KOPT-K1 (cell line): ENCODE data around the gene ARHGAP33.

Experiments used
- H3K27ac ChIP-seq: fragments of 200-600 bp; sonication (generic); 2 replicates; pipeline ENCODE4 v1.5.1; 2016; ENCODE audit warnings: antibody characterized with exemption, mild to moderate bottlenecking, low read depth, low read length; ENCODE audit not compliant: poor library complexity, severe bottlenecking
- H3K36me3 ChIP-seq: fragments of 200-600 bp; sonication (generic); 2 replicates; pipeline ENCODE4 v1.5.1; 2017; ENCODE audit warnings: antibody characterized with exemption, mild to moderate bottlenecking, low read length, moderate library complexity; ENCODE audit not compliant: insufficient read depth
- H3K9me3 ChIP-seq: fragments of 200-600 bp; sonication (generic); 2 replicates; pipeline ENCODE4 v1.5.1; 2017; ENCODE audit warnings: antibody characterized with exemption, low read length, mild to moderate bottlenecking; ENCODE audit not compliant: insufficient read depth, poor library complexity, severe bottlenecking

ARHGAP33 gene

GRCh38 chr19:35775298-35776101, at the start of gene ARHGAP33:
Gene ARHGAP33 (plus strand): TSS chr19:35775564. CDS start chr19:35775659, 95 bp downstream.
- no peaks in the 10 kb centered on the region for H3K9me3 ChIP-seq
- H3K36me3 ChIP-seq = peaks cover 35% of the 10 kb centered on the region
- peak within 1 kb of the TSS; percentile 73 for H3K27ac ChIP-seq

- peaks cover 99% of the 10 kb centered on the region for H3K36me3 ChIP-seq
- no peaks in the 10 kb centered on the region for H3K9me3 ChIP-seq
- H3K27ac ChIP-seq = no peak overlapping the region
Observed at GRCh38 chr19:35727053-35727955, 48.1 kb upstream of the ARHGAP33 start.

GRCh38 chr19:35727956-35728706, 47.2 kb upstream of the ARHGAP33 start:
- Histone ChIP-seq H3K36me3 (peaks cover 99% of the 10 kb centered on the region), H3K9me3 (no peaks in the 10 kb centered on the region), H3K27ac (no peak overlapping the region)

- H3K27ac ChIP-seq = no peak overlapping the region
- H3K36me3 ChIP-seq = peaks cover 99% of the 10 kb centered on the region
- no peaks in the 10 kb centered on the region for H3K9me3 ChIP-seq
Observed at GRCh38 chr19:35729021-35729420, 46.3 kb upstream of the ARHGAP33 start.

GRCh38 chr19:35729763-35730162, 45.6 kb upstream of the ARHGAP33 start:
- Histone ChIP-seq H3K27ac (no peak overlapping the region), H3K9me3 (no peaks in the 10 kb centered on the region), H3K36me3 (peaks cover 99% of the 10 kb centered on the region)

- no peak overlapping the region for H3K27ac ChIP-seq
- peaks cover 99% of the 10 kb centered on the region for H3K36me3 ChIP-seq
- no peaks in the 10 kb centered on the region for H3K9me3 ChIP-seq
Observed at GRCh38 chr19:35730326-35730725, 45.0 kb upstream of the ARHGAP33 start.

GRCh38 chr19:35731353-35731752, 44.0 kb upstream of the ARHGAP33 start:
- Histone ChIP-seq H3K9me3 (no peaks in the 10 kb centered on the region), H3K27ac (no peak overlapping the region), H3K36me3 (peaks cover 99% of the 10 kb centered on the region)

GRCh38 chr19:35731779-35732405, 43.5 kb upstream of the ARHGAP33 start:
- Histone ChIP-seq H3K27ac (no peak overlapping the region), H3K36me3 (peaks cover 100% of the 10 kb centered on the region), H3K9me3 (no peaks in the 10 kb centered on the region)

- H3K27ac ChIP-seq = no peak overlapping the region
- H3K36me3 ChIP-seq = peaks cover 100% of the 10 kb centered on the region
Observed at GRCh38 chr19:35732540-35733179, 42.7 kb upstream of the ARHGAP33 start.

GRCh38 chr19:35733180-35734125, 41.9 kb upstream of the ARHGAP33 start:
- H3K9me3 ChIP-seq = no peaks in the 10 kb centered on the region
- H3K36me3 ChIP-seq = peaks cover 100% of the 10 kb centered on the region
- no peak overlapping the region for H3K27ac ChIP-seq

More at GRCh38 chr19:35732540-35733179, 42.7 kb upstream of the ARHGAP33 start:
- no peaks in the 10 kb centered on the region for H3K9me3 ChIP-seq

- Histone ChIP-seq H3K27ac (no peak overlapping the region), H3K36me3 (peaks cover 100% of the 10 kb centered on the region), H3K9me3 (no peaks in the 10 kb centered on the region)
Observed at GRCh38 chr19:35734273-35734672, 41.1 kb upstream of the ARHGAP33 start.

- peaks cover 96% of the 10 kb centered on the region for H3K36me3 ChIP-seq
Observed at GRCh38 chr19:35734889-35735288, 40.5 kb upstream of the ARHGAP33 start.

More at GRCh38 chr19:35734889-35735288, 40.5 kb upstream of the ARHGAP33 start:
- no peaks in the 10 kb centered on the region for H3K9me3 ChIP-seq
- H3K27ac ChIP-seq = no peak overlapping the region
